ENCODE results near the gene VCL. TPM values are rescaled to one million over a fixed set of nuclear protein-coding genes. Genes with fewer than 3 reads are reported as not detected.

The VCL gene
- total and polyA plus RNA-seq, 8 donors: 8.6 to 51.7 (median 28.5) TPM

DNA sequence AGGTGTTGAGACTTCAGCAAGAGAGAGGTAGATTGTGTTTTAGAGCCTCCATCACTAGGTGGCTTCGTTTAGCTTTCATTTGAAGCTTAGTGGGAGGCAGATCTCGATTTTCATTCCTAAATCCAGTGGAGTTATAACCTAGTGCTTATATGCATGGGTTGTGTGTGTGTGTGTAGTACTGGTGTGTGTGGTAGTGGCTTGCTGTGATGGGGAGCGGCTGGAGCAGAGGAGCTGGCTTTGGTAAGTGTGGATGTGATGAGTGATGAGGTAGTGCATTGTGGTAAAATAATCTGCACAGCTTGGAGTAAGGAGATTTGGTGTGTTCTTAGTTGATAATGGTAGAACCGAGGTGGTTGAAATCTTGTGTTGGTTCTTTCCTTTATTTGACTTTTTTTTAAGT lies 109.5 kb downstream of the VCL start:
- peaks cover 3 to 76% (median 19%) of the 10 kb centered on the region in 3 donors for H3K36me3 ChIP-seq
- ATAC-seq: no peak

DNA sequence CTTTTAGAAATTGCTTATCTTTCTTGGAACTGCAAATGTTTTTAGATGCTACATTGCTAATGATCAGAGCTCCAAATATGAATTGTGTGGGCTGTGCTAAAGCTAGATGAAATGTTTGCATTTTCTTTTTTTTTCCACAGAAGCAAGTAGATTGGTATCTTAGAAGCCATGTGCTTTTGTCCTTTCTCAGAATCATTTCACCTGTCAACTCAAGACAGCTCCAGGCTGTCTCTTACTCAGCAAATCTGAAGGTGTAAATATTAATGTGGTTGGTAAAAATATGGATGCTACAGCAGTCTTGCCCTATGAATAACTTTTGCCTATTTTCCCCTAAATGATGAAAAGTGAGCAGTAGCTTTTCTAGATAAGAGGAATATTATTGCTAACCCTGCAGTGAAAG lies 111.5 kb downstream of the VCL start:
- Histone ChIP-seq H3K27me3 (no peaks in the 10 kb centered on the region), H3K4me1 (peaks cover 0 to 3% (median 0%) of the 10 kb centered on the region in 3 donors), H3K4me3 (no peak overlapping the region), H3K36me3 (peaks cover 3 to 73% (median 13%) of the 10 kb centered on the region in 3 donors), H3K27ac (no peak overlapping the region), H3K9me3 (no peaks in the 10 kb centered on the region)
- intact Hi-C loops (cut with DNase I): no loop called here
- DNase-seq (no peak), FAIRE-seq (no peak), ATAC-seq (no peak)
- TF ChIP-seq, protein P1, sequence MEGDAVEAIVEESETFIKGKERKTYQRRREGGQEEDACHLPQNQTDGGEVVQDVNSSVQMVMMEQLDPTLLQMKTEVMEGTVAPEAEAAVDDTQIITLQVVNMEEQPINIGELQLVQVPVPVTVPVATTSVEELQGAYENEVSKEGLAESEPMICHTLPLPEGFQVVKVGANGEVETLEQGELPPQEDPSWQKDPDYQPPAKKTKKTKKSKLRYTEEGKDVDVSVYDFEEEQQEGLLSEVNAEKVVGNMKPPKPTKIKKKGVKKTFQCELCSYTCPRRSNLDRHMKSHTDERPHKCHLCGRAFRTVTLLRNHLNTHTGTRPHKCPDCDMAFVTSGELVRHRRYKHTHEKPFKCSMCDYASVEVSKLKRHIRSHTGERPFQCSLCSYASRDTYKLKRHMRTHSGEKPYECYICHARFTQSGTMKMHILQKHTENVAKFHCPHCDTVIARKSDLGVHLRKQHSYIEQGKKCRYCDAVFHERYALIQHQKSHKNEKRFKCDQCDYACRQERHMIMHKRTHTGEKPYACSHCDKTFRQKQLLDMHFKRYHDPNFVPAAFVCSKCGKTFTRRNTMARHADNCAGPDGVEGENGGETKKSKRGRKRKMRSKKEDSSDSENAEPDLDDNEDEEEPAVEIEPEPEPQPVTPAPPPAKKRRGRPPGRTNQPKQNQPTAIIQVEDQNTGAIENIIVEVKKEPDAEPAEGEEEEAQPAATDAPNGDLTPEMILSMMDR (IDR thresholded peaks at IDR 0.05): no peak

More for the DNA sequence above, 109.5 kb downstream of the VCL start:
- 70 to 77% methylated on average over 4 of the region's 4 CpGs for WGBS, 2 donors
- no peak overlapping the region for H3K4me3 ChIP-seq
- no peak overlapping the region for H3K27ac ChIP-seq
- H3K27me3 ChIP-seq: no peaks in the 10 kb centered on the region
- DNase-seq: no peak
- no peaks in the 10 kb centered on the region for H3K9me3 ChIP-seq
- intact Hi-C loops (cut with DNase I): no loop called here
- FAIRE-seq: no peak
- no peaks in the 10 kb centered on the region for H3K4me1 ChIP-seq
- TF ChIP-seq, protein P1 (IDR thresholded peaks at IDR 0.05): no peak

DNA sequence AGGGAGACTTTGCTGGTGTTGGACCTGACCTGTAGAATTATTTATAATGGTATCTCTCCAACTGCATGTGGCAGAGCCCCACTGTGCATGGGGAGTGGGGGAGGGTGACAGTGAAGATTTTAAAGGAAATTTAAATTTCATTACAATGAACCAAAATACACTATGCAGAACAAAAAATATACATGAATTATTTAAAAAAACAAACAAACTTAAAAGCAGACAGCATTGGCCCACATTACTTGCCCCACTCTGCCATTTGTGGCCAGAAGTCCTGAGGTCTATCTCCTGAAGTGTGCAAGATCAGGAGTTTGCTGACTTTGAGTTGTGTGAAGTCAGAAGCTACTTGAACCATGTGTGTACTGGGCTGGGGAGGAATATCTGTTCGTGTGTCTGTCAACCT lies 112.2 kb downstream of the VCL start:
- intact Hi-C loops (cut with DNase I): no loop called here
- no peaks in the 10 kb centered on the region for H3K9me3 ChIP-seq
- peaks cover 0 to 3% (median 0%) of the 10 kb centered on the region in 3 donors for H3K4me1 ChIP-seq
- H3K36me3 ChIP-seq: peaks cover 3 to 73% (median 13%) of the 10 kb centered on the region in 3 donors
- no peak for FAIRE-seq
- H3K27me3 ChIP-seq: no peaks in the 10 kb centered on the region
- TF ChIP-seq, protein P1 (IDR thresholded peaks at IDR 0.05): no peak
- no peak overlapping the region for H3K27ac ChIP-seq
- 66 to 75% methylated on average over 1 of the region's 1 CpG for WGBS, 2 donors
- no peak overlapping the region for H3K4me3 ChIP-seq
- no peak for DNase-seq
- no peak for ATAC-seq

DNA sequence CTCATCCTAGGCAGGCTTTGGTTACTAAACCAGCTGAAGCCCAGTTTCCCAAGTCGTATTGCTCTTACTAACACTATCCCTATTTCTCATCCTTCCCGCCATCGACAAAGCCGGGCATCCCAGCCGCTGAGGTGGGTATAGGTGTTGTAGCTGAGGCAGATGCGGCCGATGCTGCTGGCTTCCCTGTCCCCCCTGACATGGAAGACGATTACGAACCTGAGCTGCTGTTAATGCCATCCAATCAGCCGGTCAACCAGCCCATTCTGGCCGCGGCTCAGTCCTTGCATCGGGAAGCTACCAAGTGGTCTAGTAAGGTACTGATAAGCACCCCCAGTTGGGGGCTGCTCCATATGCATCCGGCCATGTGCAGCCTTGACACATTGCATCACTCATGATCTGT lies 113.9 kb downstream of the VCL start:
- no peaks in the 10 kb centered on the region for H3K9me3 ChIP-seq
- FAIRE-seq: no peak
- no peak for ATAC-seq
- peaks cover 3 to 63% (median 13%) of the 10 kb centered on the region in 3 donors for H3K36me3 ChIP-seq
- H3K4me3 ChIP-seq: no peak overlapping the region
- no peaks in the 10 kb centered on the region for H3K27me3 ChIP-seq
- intact Hi-C loops (cut with DNase I): no loop called here
- no peak overlapping the region for H3K27ac ChIP-seq
- TF ChIP-seq, protein P1 (IDR thresholded peaks at IDR 0.05): no peak
- WGBS, 2 donors: 96 to 99% methylated on average over 14 of the region's 14 CpGs
- no peak for DNase-seq
- peaks cover 0 to 3% (median 0%) of the 10 kb centered on the region in 3 donors for H3K4me1 ChIP-seq

DNA sequence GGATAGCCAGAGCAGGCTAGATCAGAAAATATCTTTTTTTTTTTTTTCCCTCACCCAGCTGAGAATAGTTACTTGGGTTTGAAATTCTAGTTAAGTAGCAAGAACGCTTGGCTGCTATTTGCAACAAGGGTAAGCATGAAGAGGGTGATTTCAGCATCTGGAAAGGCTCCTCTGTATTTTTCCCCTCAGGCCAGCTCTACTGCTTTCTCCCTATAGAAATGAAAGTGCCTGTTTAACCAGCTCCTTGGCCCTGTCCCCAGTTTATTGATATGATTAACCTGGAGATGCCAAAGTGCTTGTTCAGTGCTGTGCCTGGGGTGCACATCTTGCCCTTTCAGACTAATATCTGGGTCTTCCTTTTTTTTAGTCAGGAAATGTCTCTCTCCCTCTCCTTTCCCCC lies 115.6 kb downstream of the VCL start:
- Histone ChIP-seq H3K27me3 (no peaks in the 10 kb centered on the region), H3K9me3 (no peaks in the 10 kb centered on the region), H3K4me1 (peaks cover 0 to 3% (median 0%) of the 10 kb centered on the region in 3 donors), H3K36me3 (peaks cover 0 to 58% (median 13%) of the 10 kb centered on the region in 3 donors), H3K27ac (no peak overlapping the region), H3K4me3 (no peak overlapping the region)
- ATAC-seq: peak; percentile 30 to 71 (median 56)
- FAIRE-seq: no peak
- intact Hi-C loops (cut with DNase I): no loop called here
- TF ChIP-seq, protein P1 (IDR thresholded peaks at IDR 0.05): no peak
- no peak for DNase-seq
- WGBS, 2 donors: 43 to 53% methylated on average over 1 of the region's 1 CpG

Measured in pancreas (tissue), 10 donors.